HG03175 (cell line): ENCODE results near the gene ADGRV1.
"Not testable (repeated sequence)": the region's sequence is repeated elsewhere in the genome, so short reads cannot be mapped to it uniquely, and the experiment has no call there.

Experiments used
- ATAC-seq: cut with Tn5 transposase; IDR thresholded peaks from one replicate; pipeline ENCODE4 v1.9.1; 2021; ENCODE audit warnings: mild to moderate bottlenecking, moderate library complexity; ENCODE audit not compliant: unreplicated experiment

ADGRV1 gene

GRCh38 chr5:90981821-90982220, 423.2 kb downstream of the ADGRV1 start:
- no peak for ATAC-seq

- ATAC-seq: no peak
Observed at GRCh38 chr5:90982576-90982975, 424.0 kb downstream of the ADGRV1 start.

- no peak for ATAC-seq
Observed at GRCh38 chr5:90983148-90983547, 424.6 kb downstream of the ADGRV1 start.

- no peak for ATAC-seq
Observed at GRCh38 chr5:90983711-90984124, 425.1 kb downstream of the ADGRV1 start.

GRCh38 chr5:90985341-90985740, 426.7 kb downstream of the ADGRV1 start:
- no peak for ATAC-seq

- ATAC-seq: no peak
Observed at GRCh38 chr5:90987726-90988125, 429.1 kb downstream of the ADGRV1 start.

- no peak for ATAC-seq
Observed at GRCh38 chr5:90991201-90991600, 432.6 kb downstream of the ADGRV1 start.

- ATAC-seq: no peak
Observed at GRCh38 chr5:90994796-90995195, 436.2 kb downstream of the ADGRV1 start.

- no peak for ATAC-seq
Observed at GRCh38 chr5:90996089-90996488, 437.5 kb downstream of the ADGRV1 start.

- ATAC-seq: no peak
Observed at GRCh38 chr5:90997082-90997481, 438.5 kb downstream of the ADGRV1 start.

GRCh38 chr5:91000743-91001142, 442.1 kb downstream of the ADGRV1 start:
- no peak for ATAC-seq

- no peak for ATAC-seq
Observed at GRCh38 chr5:91006713-91007112, 448.1 kb downstream of the ADGRV1 start.

GRCh38 chr5:91007251-91007650, 448.7 kb downstream of the ADGRV1 start:
- ATAC-seq: no peak

GRCh38 chr5:91007780-91008402, 449.3 kb downstream of the ADGRV1 start:
- no peak for ATAC-seq

GRCh38 chr5:91010090-91010489, 451.5 kb downstream of the ADGRV1 start:
- no peak for ATAC-seq

GRCh38 chr5:91011029-91011428, 452.4 kb downstream of the ADGRV1 start:
- no peak for ATAC-seq

- not testable (repeated sequence) for ATAC-seq
Observed at GRCh38 chr5:91012867-91013266, 454.3 kb downstream of the ADGRV1 start.

GRCh38 chr5:91016322-91016721, 457.7 kb downstream of the ADGRV1 start:
- ATAC-seq: no peak

- no peak for ATAC-seq
Observed at GRCh38 chr5:91016954-91017700, 458.5 kb downstream of the ADGRV1 start.

GRCh38 chr5:91018200-91018599, 459.6 kb downstream of the ADGRV1 start:
- ATAC-seq: no peak

- ATAC-seq: no peak
Observed at GRCh38 chr5:91018712-91019371, 460.2 kb downstream of the ADGRV1 start.
